ENCODE measurements around the gene KAZN.

The KAZN gene

DNA sequence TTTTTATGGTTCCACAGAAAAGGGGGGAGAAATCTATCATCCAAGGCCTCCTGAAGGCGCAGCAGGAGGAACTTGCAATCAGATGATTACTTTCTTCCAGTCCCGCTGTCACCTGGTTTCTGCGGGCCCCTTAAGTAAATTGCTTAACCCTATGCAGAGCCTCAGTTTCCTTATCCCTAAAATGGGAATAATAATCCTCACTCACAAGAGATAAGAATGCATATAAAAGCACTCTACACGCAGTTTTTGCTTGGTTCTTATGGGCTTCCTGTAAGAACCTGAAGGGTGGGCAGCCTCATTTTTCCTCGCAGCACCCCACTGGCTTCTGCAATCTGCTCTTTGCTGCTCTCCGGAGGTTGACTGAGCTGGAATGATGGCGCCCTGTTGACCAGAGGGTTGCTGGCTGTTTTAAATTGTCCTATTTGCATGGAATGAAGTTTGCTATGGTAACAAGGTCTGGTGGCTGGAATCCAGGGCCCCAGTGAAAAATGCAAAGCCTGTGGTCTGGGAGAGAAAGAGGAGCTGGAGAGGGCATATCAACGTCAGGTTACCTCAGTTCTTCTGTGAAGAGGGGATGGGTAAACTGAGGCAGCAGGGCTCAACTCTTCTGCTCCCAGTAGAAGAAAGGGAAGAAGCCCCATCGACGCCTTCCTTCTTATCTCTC, 1.0 kb upstream of the KAZN start:
- Mint-ChIP-seq H3K4me3 (no peak overlapping the region), H3K9me3 (no peaks in the 10 kb centered on the region), H3K36me3 (ENCODE audit: low read depth) (no peaks in the 10 kb centered on the region), H3K4me1 (ENCODE audit: low read depth) (no peaks in the 10 kb centered on the region), H3K27ac (no peak overlapping the region), H3K27me3 (peaks cover 78% of the 10 kb centered on the region)
- intact Hi-C loops (cut with micrococcal nuclease), result no loop called here

DNA sequence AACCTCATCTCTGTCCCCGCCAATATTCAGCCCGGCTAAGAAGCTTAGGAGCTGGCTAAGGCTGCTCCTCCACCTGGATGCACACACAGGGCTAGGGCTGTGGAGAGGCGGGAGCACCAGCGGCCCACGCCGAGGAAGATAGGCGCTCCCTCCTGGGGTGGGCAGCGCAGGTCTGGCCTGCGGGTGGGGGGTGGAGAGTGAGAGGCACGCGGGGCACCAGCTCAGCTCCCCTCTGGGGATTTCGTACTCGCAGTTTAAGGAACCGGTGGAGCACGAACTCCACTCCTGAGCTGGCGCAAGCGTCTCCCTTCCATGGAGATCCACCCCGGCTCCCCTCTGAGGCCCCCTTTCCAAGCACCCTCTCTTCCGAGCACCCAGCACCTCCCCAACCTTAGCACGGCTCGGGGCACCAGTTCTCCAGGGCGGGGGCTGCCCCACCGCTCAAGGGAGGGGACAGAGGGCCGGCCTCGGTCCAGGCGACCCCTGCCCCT, 433 bp upstream of the KAZN start:
- peaks cover 74% of the 10 kb centered on the region for H3K27me3 Mint-ChIP-seq
- H3K4me3 Mint-ChIP-seq, result no peak overlapping the region
- no peak overlapping the region for H3K27ac Mint-ChIP-seq
- no peaks in the 10 kb centered on the region for H3K36me3 Mint-ChIP-seq (ENCODE audit: low read depth)
- no peaks in the 10 kb centered on the region for H3K4me1 Mint-ChIP-seq (ENCODE audit: low read depth)
- intact Hi-C loops (cut with micrococcal nuclease), result no loop called here
- no peaks in the 10 kb centered on the region for H3K9me3 Mint-ChIP-seq

DNA sequence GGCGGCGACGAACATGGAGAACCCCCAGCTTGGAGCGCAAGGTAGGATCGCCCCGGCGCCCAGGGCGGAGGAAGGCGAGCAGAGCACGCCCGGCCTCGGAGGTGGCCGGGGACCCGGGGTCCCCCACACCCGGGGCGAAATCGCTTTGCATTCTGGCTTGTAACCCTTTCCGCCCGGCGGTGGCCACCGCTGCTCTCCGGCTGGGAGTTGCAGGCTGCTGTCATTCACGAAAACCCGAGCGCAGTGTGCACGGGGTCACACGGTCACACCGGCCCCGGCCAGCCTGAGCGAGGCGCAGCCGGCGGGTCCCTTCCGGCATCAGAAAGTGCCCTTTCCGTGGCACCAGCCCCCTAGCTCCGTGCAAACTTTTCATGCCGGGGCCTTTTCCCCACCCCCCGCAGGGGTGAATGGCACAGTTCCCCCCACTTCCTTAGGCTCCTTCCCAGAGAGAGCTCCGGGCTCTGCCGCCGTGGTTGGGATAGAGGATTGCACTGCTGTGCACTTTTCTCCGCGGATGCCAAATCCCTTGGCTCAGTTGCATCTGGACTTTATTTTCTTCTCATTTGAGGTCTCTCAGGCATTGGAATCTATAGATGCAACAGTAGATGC, 802 bp downstream of the KAZN start:
- H3K27ac Mint-ChIP-seq, result no peak overlapping the region
- no peaks in the 10 kb centered on the region for H3K4me1 Mint-ChIP-seq (ENCODE audit: low read depth)
- no peak overlapping the region for H3K4me3 Mint-ChIP-seq
- H3K27me3 Mint-ChIP-seq, result peaks cover 82% of the 10 kb centered on the region
- H3K36me3 Mint-ChIP-seq (ENCODE audit: low read depth), result no peaks in the 10 kb centered on the region
- intact Hi-C loops (cut with micrococcal nuclease), result no loop called here
- H3K9me3 Mint-ChIP-seq, result no peaks in the 10 kb centered on the region

DNA sequence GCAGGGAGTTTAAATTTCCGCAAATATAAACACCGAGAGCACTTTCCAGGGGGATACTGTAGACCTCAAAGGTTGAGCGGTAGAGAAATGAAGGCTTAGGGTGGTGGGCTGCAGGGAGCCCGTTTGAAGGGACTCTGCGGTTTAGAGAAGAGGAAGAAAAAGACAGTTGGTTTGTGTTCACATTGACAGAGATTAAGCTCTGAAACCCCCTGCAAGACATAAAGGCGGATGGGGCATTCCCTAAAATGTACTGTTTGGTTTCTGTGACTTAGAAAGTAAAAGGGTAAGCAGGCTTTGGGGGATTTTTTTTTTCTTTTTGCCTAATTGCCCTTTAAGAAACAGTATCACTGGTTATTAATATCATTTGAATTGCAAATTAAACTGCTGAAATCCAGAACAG, 1.3 kb downstream of the KAZN start:
- Mint-ChIP-seq H3K36me3 (ENCODE audit: low read depth) (no peaks in the 10 kb centered on the region), H3K27me3 (peaks cover 83% of the 10 kb centered on the region), H3K9me3 (no peaks in the 10 kb centered on the region), H3K4me1 (ENCODE audit: low read depth) (no peaks in the 10 kb centered on the region), H3K4me3 (no peak overlapping the region), H3K27ac (no peak overlapping the region)
- intact Hi-C loops (cut with micrococcal nuclease), result no loop called here

DNA sequence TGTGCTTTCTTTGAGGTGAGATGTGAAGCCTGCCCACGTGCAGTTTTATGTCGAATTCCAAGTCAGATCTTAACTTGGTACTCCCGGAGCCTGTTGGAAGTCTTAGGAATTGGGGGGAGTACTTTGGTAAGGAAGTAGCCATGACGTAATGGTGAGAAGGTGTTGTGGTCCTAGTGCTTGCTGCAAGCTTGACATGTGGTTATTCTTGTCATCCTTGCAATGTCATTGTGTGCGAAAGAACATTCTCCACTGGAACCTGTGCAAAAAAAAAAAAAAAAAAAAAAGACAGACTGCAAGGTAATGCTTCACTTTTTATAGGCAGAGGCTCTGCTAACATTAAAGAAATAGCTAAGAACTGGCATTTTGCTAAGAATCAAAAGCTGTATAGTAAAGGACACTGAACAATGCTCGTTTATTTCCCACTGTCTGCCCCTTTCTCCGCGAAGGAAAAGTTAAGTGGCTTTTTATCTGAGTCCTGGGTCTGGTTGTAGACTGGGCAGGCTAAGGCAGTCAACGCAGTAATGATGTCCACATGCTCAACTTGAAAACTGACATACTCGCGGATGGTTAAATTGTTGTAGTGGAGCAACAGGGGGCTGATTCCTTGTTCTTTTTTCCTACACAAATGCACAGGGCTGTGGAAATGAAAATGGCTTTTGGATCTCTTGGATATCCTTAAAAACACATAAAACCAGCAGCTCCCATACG, 2.1 kb downstream of the KAZN start:
- no peak overlapping the region for H3K27ac Mint-ChIP-seq
- H3K36me3 Mint-ChIP-seq (ENCODE audit: low read depth), result no peaks in the 10 kb centered on the region

DNA sequence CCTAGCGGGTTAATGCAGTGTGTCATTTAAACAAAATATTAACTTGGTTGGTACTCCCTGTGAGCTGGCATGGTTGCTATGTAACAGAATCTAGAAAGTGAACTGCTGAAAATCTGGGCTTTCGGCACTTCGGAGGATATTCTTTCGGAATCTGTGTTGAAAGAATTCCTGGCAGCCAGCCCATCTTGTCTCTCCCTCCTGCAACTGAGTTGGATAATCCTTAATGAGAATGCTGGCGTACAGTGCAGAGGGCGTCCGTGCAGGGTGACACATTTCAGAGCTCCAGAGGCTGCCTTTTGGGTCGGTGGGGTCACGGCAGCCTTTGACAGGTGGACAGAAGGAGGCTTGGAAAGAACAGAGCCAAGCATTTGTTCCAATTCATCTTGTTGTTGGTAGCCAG, 3.7 kb downstream of the KAZN start:
- no peak overlapping the region for H3K27ac Mint-ChIP-seq
- H3K36me3 Mint-ChIP-seq (ENCODE audit: low read depth), result no peaks in the 10 kb centered on the region
- no peaks in the 10 kb centered on the region for H3K9me3 Mint-ChIP-seq
- H3K4me3 Mint-ChIP-seq, result no peak overlapping the region
- peaks cover 68% of the 10 kb centered on the region for H3K27me3 Mint-ChIP-seq
- intact Hi-C loops (cut with micrococcal nuclease), result no loop called here
- no peaks in the 10 kb centered on the region for H3K4me1 Mint-ChIP-seq (ENCODE audit: low read depth)

More for the DNA sequence above, 2.1 kb downstream of the KAZN start:
- intact Hi-C loops (cut with micrococcal nuclease), result no loop called here
- H3K4me3 Mint-ChIP-seq, result no peak overlapping the region
- no peaks in the 10 kb centered on the region for H3K9me3 Mint-ChIP-seq
- H3K27me3 Mint-ChIP-seq, result peaks cover 76% of the 10 kb centered on the region
- H3K4me1 Mint-ChIP-seq (ENCODE audit: low read depth), result no peaks in the 10 kb centered on the region

DNA sequence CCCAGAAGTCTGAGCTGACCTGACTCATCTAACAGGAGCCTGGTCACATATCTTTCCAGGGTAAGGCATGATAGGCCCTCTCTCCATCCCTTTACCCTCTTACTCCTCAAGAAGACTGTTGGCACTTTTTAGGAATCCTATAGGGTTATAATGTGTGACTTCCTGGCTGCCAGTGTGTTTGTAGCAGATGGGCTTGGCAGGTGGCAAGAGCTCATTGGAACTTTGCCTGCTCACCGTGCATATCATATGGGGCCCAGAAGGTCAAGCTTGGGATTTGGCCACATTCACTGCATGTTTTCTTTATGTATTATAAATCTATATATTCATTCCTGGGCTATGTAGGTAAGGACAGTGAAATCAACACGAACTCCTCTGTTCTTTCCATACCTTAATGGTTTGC, 5.2 kb downstream of the KAZN start:
- H3K36me3 Mint-ChIP-seq (ENCODE audit: low read depth), result no peaks in the 10 kb centered on the region
- H3K27me3 Mint-ChIP-seq, result peaks cover 58% of the 10 kb centered on the region

DNA sequence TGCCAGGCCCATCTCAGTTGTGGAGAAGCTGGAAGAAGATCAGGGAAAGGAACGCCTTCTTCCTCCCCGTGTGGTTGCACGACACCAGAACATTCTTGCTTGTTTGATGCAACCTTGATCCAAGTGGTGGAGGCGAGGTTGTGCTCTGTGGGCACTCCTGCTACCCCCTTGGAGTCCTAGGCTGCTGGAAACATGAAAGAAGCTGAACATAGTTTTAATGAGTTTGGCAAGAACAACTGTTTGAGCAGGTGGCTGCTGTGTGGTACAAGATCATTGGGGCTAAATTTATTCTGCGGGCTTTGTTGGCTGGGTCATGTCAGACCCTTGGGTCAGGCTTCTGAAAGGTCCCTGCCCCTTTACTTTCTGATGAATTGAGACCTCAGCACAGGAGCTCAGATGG, 5.9 kb downstream of the KAZN start:
- Mint-ChIP-seq H3K27me3 (peaks cover 55% of the 10 kb centered on the region), H3K27ac (no peak overlapping the region), H3K4me1 (ENCODE audit: low read depth) (no peaks in the 10 kb centered on the region), H3K36me3 (ENCODE audit: low read depth) (no peaks in the 10 kb centered on the region), H3K9me3 (no peaks in the 10 kb centered on the region), H3K4me3 (no peak overlapping the region)
- intact Hi-C loops (cut with micrococcal nuclease), result no loop called here

More for the DNA sequence above, 5.2 kb downstream of the KAZN start:
- H3K4me3 Mint-ChIP-seq, result no peak overlapping the region
- intact Hi-C loops (cut with micrococcal nuclease), result no loop called here
- H3K9me3 Mint-ChIP-seq, result no peaks in the 10 kb centered on the region
- H3K27ac Mint-ChIP-seq, result no peak overlapping the region
- no peaks in the 10 kb centered on the region for H3K4me1 Mint-ChIP-seq (ENCODE audit: low read depth)

DNA sequence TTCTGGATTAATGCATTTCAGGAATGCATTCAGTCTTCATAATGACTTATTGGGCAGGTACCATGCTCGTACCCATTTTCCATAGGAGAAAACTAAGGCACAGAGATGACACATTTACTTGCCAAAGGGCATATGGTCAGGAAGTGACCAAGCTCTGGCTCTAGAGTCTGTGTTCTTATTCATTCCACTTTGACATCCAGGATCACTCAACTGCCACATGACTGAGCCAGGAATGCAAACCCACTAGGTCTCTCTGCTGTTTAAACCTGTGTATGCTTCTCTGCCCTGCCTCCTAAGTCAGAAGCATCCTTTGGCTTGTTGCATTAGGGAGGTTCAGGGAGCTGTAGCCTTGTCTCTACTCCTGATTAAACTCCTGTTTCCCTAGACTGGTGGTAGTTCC, 7.5 kb downstream of the KAZN start:
- peaks cover 47% of the 10 kb centered on the region for H3K27me3 Mint-ChIP-seq
- no peaks in the 10 kb centered on the region for H3K36me3 Mint-ChIP-seq (ENCODE audit: low read depth)
- H3K4me1 Mint-ChIP-seq (ENCODE audit: low read depth), result no peaks in the 10 kb centered on the region
- H3K27ac Mint-ChIP-seq, result no peak overlapping the region
- H3K9me3 Mint-ChIP-seq, result no peaks in the 10 kb centered on the region
- intact Hi-C loops (cut with micrococcal nuclease), result no loop called here
- H3K4me3 Mint-ChIP-seq, result no peak overlapping the region

DNA sequence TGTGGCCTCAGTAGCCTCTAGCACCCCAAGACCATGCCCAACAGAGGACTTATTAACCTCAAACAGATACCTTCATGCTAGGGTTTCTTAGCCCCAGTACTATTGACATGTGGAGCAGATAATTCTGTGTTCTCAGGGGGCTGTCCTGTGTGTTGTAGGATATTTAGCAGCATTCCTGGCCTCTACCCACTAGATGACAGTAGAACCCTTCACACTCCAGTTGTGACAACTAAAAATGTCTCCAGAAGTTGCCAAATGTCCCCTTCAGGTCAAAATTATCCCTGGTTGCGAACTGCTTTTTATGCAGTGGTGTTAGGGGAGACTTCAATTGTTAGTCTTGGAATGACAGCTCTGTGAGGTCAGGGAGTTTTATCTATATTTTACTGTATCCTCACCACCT, 8.1 kb downstream of the KAZN start:
- Mint-ChIP-seq H3K27me3 (peaks cover 40% of the 10 kb centered on the region), H3K4me3 (no peak overlapping the region), H3K27ac (no peak overlapping the region), H3K9me3 (no peaks in the 10 kb centered on the region), H3K4me1 (ENCODE audit: low read depth) (peaks cover 6% of the 10 kb centered on the region), H3K36me3 (ENCODE audit: low read depth) (no peaks in the 10 kb centered on the region)
- intact Hi-C loops (cut with micrococcal nuclease), result no loop called here

DNA sequence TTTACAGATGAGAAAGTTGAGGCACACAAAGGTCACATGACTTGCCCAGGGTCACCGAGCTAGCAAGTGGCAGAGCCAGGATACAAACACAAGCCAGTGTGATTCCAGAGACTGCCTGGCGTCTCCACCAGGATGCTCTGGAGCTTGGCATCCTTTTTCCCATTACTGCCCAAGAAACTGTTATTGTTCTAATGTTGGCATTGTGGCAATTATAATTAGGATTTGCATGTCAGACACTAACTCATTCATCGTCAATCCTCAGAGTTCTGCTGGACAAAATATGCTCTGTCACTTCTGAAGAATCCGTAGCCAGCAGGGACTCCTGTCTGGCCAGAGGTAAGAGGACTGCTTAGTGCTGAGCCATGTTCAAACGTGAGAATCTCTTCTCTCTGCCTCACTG, 8.8 kb downstream of the KAZN start:
- Mint-ChIP-seq H3K9me3 (no peaks in the 10 kb centered on the region), H3K27ac (no peak overlapping the region), H3K4me3 (no peak overlapping the region), H3K36me3 (ENCODE audit: low read depth) (no peaks in the 10 kb centered on the region), H3K4me1 (ENCODE audit: low read depth) (peaks cover 11% of the 10 kb centered on the region), H3K27me3 (peaks cover 38% of the 10 kb centered on the region)
- intact Hi-C loops (cut with micrococcal nuclease), result no loop called here

DNA sequence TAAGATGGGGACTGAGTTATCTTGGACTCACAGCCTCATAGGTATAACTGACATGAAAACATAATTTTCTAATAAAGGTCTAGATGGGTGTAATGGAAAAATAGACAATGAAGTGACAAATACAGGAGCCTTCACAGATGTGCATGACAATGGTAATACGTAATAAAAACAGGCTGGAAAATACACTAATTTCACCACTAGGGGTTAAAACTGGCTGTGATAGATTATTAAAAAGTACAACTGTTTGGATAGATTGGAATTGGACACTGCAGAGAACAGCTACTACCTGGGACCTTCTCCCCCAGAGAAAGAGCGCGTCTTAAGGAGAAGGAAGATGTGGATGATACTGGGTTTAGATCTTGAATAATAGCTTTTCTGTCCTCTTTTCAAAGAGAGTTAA, 9.8 kb downstream of the KAZN start:
- no peak overlapping the region for H3K4me3 Mint-ChIP-seq
- H3K36me3 Mint-ChIP-seq (ENCODE audit: low read depth), result no peaks in the 10 kb centered on the region
- H3K4me1 Mint-ChIP-seq (ENCODE audit: low read depth), result peaks cover 11% of the 10 kb centered on the region
- intact Hi-C loops (cut with micrococcal nuclease), result no loop called here
- H3K27ac Mint-ChIP-seq, result no peak overlapping the region
- H3K27me3 Mint-ChIP-seq, result peaks cover 34% of the 10 kb centered on the region
- H3K9me3 Mint-ChIP-seq, result no peaks in the 10 kb centered on the region

DNA sequence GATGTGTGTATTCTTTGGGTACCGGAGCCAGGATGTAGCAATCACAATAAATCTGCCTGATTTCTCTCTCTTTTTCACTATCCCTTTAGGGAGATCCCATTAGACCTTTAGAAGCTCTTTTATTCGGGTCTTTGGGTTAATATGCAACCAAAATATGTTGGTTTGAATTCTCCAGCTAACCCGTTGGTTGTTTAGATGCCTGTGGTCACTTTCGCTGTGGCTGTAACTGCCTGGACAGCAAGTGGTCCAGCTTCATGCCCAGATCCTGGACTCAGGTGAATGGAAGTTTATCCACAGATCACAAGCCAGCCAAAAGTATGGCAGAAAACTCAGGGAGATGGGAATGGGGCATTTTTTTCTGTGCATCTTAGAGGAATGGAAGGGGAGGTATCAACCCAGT, 12.3 kb downstream of the KAZN start:
- intact Hi-C loops (cut with micrococcal nuclease), result no loop called here
- no peaks in the 10 kb centered on the region for H3K36me3 Mint-ChIP-seq (ENCODE audit: low read depth)
- no peak overlapping the region for H3K4me3 Mint-ChIP-seq
- H3K27me3 Mint-ChIP-seq, result peaks cover 28% of the 10 kb centered on the region
- H3K27ac Mint-ChIP-seq, result no peak overlapping the region
- peaks cover 33% of the 10 kb centered on the region for H3K4me1 Mint-ChIP-seq (ENCODE audit: low read depth)
- no peaks in the 10 kb centered on the region for H3K9me3 Mint-ChIP-seq

DNA sequence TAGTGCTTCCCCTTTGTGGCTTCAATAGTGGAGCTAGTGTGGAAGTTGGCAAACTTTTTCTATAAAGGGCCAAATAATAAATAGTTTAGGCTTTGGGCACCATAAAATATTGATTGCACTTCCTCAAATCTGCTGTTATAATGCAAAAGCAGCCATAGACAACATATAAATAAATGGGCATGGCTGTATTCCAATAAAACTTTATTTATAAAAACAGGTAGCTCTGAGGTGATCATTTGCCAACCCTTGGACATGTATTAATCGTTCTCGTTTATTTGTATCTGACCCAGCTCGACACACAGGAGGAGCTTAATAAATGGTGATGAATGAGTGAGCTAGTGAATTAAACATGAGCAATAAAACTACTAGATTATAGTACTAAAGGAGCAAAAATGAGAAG, 13.3 kb downstream of the KAZN start:
- no peak overlapping the region for H3K27ac Mint-ChIP-seq
- intact Hi-C loops (cut with micrococcal nuclease), result no loop called here
- H3K27me3 Mint-ChIP-seq, result peaks cover 24% of the 10 kb centered on the region
- peaks cover 37% of the 10 kb centered on the region for H3K4me1 Mint-ChIP-seq (ENCODE audit: low read depth)
- no peaks in the 10 kb centered on the region for H3K9me3 Mint-ChIP-seq
- H3K4me3 Mint-ChIP-seq, result no peak overlapping the region
- H3K36me3 Mint-ChIP-seq (ENCODE audit: low read depth), result no peaks in the 10 kb centered on the region
